ENCODE measurements around the gene PNPLA7.

Gene PNPLA7

DNA sequence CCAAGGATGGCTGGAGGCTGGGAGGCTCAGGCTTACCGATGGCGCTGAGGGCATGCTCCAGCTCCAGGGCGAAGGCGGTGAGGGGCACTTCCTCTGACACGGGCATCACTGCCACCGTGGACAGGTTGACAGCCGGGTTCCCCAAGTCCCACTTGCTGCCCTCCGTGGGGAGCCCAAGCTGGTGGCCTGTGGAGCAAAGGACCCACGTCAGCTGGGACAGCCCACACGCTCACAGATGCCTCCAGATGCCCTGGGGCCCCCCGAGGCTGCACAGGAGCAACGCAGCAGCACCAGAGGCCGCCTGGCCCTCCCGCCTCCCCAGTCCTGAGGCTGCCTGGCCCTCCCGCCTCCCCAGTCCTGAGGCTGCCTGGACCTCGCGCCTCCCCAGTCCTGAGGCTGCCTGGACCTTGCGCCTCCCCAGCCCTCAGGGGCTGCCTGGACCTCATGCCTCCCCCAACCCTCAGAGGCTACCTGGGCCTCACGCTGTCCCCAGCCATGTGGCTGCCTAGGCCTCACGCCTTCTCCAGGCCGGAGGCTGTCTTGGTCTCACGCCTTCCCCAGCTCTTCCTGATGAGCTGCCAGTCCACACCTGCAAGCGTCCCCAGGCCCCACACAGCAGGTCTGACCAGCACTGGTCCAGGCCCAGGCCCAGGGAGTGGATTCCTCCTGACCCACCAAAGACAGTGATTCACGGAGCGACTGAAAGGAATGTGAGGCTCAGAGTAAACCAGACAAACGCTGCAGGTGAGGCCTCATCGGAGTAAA, 65.5 kb downstream of the PNPLA7 start:
- CTCF ChIA-PET = no interaction called here
- POLR2A ChIA-PET = no interaction called here
- Histone ChIP-seq H3K4me1 (ENCODE audit: control extremely low read depth in 1 of 4, control insufficient read depth in 4 of 4, insufficient read depth in 4 of 4, low read length in 3 of 4) (peaks cover 0 to 29% (median 12%) of the 10 kb centered on the region in 4 experiments), H3K27ac (ENCODE audit: insufficient read depth in 1 of 2, low read depth in 1 of 2, low read length in 2 of 2, poor library complexity in 1 of 2, severe bottlenecking in 2 of 2) (no peak overlapping the region), H3K9me3 (ENCODE audit: control extremely low read depth in 1 of 5, control insufficient read depth in 4 of 5, insufficient read depth in 2 of 5, low read depth in 1 of 5, low read length in 4 of 5) (no peaks in the 10 kb centered on the region), H3K36me3 (ENCODE audit: control insufficient read depth in 4 of 4, insufficient read depth in 4 of 4, low read length in 3 of 4) (peaks cover 0 to 2% (median 0%) of the 10 kb centered on the region in 4 experiments), H3K27me3 (replicated peaks in 2 of 5; ENCODE audit: control insufficient read depth in 4 of 5, insufficient read depth in 5 of 5, low read length in 4 of 5) (no peaks in the 10 kb centered on the region), H3K4me3 (ENCODE audit: control insufficient read depth in 1 of 7, extremely low read depth in 1 of 7, insufficient read depth in 4 of 7, low read depth in 2 of 7, low read length in 6 of 7) (peak overlapping the region in 1 of 7 experiments; percentile 4)
- 93% methylated on average over 24 of the region's 27 CpGs for WGBS (ENCODE audit: insufficient coverage)
- no peak for DNase-seq

DNA sequence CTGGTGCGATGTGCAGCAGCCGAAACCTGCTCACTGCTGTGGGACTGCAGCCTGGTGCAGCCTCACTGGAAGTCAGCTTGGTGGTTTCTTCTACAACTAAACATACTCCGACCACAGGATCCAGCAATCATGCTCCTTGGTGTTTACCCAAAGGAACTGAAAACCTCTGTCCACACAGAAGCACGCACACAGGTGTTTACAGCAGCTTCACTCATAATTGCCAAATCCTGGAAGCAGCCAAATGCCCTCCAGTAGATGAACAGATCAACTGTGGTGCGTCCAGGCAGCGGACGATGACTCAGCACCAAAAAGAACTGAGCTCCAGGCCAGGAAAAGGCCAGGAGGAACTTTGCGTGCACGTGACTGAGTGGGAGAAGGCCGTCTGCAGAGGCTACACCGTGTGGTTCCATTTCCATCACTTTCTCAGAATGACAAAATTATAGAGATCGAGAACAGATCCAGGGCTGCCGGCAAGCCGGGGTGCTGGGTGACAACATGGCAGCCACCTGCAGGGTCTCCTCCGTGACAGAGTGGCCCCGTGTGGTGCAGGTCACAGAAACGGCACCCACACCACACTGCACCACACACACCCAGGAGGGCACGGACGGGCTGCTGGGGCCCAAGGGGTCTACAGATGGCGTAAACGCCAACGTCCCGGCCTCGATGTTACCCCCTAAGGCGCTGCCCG, 68.0 kb downstream of the PNPLA7 start:
- CTCF ChIA-PET = interaction anchor here (0.8 to 1.1 kb wide), 3 partner anchors 27 to 156 kb away, joined by 3 read pairs; no protein-coding TSS in a partner anchor
- peak in 2 of 3 donors; percentile 57 to 60 for DNase-seq
- Histone ChIP-seq H3K27me3 (replicated peaks in 2 of 5; ENCODE audit: control insufficient read depth in 4 of 5, insufficient read depth in 5 of 5, low read length in 4 of 5) (peaks cover 0 to 3% (median 0%) of the 10 kb centered on the region in 5 experiments), H3K36me3 (ENCODE audit: control insufficient read depth in 4 of 4, insufficient read depth in 4 of 4, low read length in 3 of 4) (peaks cover 0 to 2% (median 0%) of the 10 kb centered on the region in 4 experiments), H3K4me1 (ENCODE audit: control extremely low read depth in 1 of 4, control insufficient read depth in 4 of 4, insufficient read depth in 4 of 4, low read length in 3 of 4) (peaks cover 0 to 34% (median 10%) of the 10 kb centered on the region in 4 experiments), H3K4me3 (ENCODE audit: control insufficient read depth in 1 of 7, extremely low read depth in 1 of 7, insufficient read depth in 4 of 7, low read depth in 2 of 7, low read length in 6 of 7) (peak overlapping the region in 2 of 7 experiments; percentile 2 to 25), H3K27ac (ENCODE audit: insufficient read depth in 1 of 2, low read depth in 1 of 2, low read length in 2 of 2, poor library complexity in 1 of 2, severe bottlenecking in 2 of 2) (no peak overlapping the region), H3K9me3 (ENCODE audit: control extremely low read depth in 1 of 5, control insufficient read depth in 4 of 5, insufficient read depth in 2 of 5, low read depth in 1 of 5, low read length in 4 of 5) (no peaks in the 10 kb centered on the region)
- WGBS (ENCODE audit: insufficient coverage) = 51% methylated on average over 9 of the region's 26 CpGs
- POLR2A ChIA-PET = no interaction called here

DNA sequence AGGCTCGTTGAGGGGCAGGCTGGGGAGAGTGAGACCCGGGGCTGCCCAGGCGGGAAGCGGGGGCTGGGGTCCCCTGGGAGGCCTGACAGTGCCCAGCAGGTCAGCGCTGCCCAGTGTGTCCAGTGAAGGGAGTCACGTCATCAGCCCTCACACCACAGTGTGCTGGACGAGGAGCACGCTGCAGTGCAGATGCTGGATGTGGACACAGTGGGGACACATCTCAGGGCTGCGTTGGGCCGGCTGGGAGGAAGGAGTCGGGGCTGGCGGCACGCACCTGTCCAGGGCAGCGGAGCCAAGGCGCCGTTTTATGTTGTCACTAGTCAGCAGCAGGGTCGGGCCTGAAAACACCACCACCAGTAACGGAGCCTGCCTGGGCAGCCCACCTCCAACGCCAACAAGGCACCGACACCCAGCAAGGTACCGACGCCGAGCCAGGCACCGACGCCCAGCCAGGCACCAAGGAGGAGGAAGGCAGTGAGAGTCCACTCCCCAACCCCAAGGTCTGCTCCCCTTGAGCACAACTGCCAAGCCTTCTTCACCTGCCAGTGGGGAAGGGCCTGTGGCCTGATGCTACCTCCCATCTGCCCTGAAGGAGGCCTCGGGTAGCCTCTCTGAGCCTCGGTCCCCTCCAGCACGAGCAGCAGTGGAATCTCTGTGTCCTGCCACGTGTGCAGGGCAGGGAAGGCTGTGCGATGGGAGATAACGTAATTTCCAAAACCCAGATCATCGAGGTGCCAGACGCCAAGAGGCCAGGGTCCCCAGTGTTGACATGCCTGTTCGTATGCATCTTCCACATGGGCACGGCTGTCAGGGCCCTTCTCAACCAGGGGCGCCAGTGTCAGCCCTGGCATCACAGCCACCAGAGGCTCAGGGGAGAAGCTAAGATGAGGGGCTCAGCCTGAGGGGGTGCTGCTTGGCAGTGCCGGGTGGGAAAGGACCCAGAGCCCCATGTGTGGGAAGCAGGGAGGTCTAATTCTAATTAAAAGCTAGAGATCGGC, 69.2 kb downstream of the PNPLA7 start:
- Histone ChIP-seq H3K4me3 (ENCODE audit: control insufficient read depth in 1 of 7, extremely low read depth in 1 of 7, insufficient read depth in 4 of 7, low read depth in 2 of 7, low read length in 6 of 7) (no peak overlapping the region), H3K9me3 (ENCODE audit: control extremely low read depth in 1 of 5, control insufficient read depth in 4 of 5, insufficient read depth in 2 of 5, low read depth in 1 of 5, low read length in 4 of 5) (peaks cover 0 to 8% (median 6%) of the 10 kb centered on the region in 5 experiments), H3K4me1 (ENCODE audit: control extremely low read depth in 1 of 4, control insufficient read depth in 4 of 4, insufficient read depth in 4 of 4, low read length in 3 of 4) (peaks cover 0 to 34% (median 10%) of the 10 kb centered on the region in 4 experiments), H3K27ac (ENCODE audit: insufficient read depth in 1 of 2, low read depth in 1 of 2, low read length in 2 of 2, poor library complexity in 1 of 2, severe bottlenecking in 2 of 2) (no peak overlapping the region), H3K27me3 (replicated peaks in 2 of 5; ENCODE audit: control insufficient read depth in 4 of 5, insufficient read depth in 5 of 5, low read length in 4 of 5) (peaks cover 0 to 3% (median 0%) of the 10 kb centered on the region in 5 experiments), H3K36me3 (ENCODE audit: control insufficient read depth in 4 of 4, insufficient read depth in 4 of 4, low read length in 3 of 4) (peaks cover 0 to 2% (median 0%) of the 10 kb centered on the region in 4 experiments)
- ChIA-PET CTCF (interaction anchor here (0.9 to 1.1 kb wide), 2 partner anchors 54 to 155 kb away, joined by 3 read pairs; no protein-coding TSS in a partner anchor), POLR2A (no interaction called here)
- DNase-seq = no peak
- WGBS (ENCODE audit: insufficient coverage) = 98% methylated on average over 35 of the region's 38 CpGs

DNA sequence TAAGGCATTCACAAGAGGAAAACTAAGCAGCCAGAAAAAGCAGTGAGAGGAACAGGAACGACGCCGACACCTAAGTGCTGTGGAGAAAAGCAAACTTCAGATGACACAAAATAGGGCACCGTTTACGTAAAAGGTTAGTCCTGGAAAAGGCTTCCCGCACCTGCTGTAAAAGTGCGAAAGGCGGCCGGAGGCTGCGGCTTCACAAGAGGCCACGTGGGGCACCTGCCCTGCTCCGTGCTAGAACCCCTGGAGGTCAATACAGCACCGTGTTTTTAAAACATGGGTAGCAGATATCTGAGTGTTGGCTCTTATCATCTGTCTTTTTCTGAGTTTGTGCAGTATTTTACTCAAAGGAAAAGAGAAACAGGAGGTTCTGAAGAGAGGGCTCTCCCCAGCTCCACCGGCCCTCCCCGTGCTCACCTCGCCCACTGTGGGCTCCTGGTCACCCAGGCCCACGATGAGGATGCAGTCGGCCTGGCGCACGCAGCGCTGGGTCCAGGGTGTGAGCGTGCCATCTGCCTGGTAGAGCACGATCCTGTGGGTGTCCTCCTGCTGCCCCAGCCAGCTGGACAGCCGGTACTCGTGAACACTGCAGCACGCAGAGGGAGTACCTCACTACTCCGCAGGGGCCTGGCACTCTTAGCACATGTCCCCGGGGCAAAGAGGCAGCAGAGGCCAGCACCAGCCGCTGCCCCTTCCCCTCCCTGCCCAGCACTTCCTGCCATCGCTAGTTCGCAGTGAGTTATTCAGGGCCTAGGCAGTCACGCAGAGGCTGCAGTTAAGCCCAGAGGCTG, 70.1 kb downstream of the PNPLA7 start:
- peaks cover 0 to 13% (median 12%) of the 10 kb centered on the region in 5 experiments for H3K9me3 ChIP-seq (ENCODE audit: control extremely low read depth in 1 of 5, control insufficient read depth in 4 of 5, insufficient read depth in 2 of 5, low read depth in 1 of 5, low read length in 4 of 5)
- peaks cover 0 to 3% (median 0%) of the 10 kb centered on the region in 5 experiments for H3K27me3 ChIP-seq (replicated peaks in 2 of 5; ENCODE audit: control insufficient read depth in 4 of 5, insufficient read depth in 5 of 5, low read length in 4 of 5)
- no peak overlapping the region for H3K4me3 ChIP-seq (ENCODE audit: control insufficient read depth in 1 of 7, extremely low read depth in 1 of 7, insufficient read depth in 4 of 7, low read depth in 2 of 7, low read length in 6 of 7)
- 94% methylated on average over 29 of the region's 32 CpGs for WGBS (ENCODE audit: insufficient coverage)
- ChIA-PET CTCF (interaction anchor here (1.1 kb wide), 1 partner anchor 17 kb away, joined by 3 read pairs; no protein-coding TSS in a partner anchor), POLR2A (no interaction called here)
- no peak overlapping the region for H3K27ac ChIP-seq (ENCODE audit: insufficient read depth in 1 of 2, low read depth in 1 of 2, low read length in 2 of 2, poor library complexity in 1 of 2, severe bottlenecking in 2 of 2)
- H3K4me1 ChIP-seq (ENCODE audit: control extremely low read depth in 1 of 4, control insufficient read depth in 4 of 4, insufficient read depth in 4 of 4, low read length in 3 of 4) = peaks cover 0 to 34% (median 10%) of the 10 kb centered on the region in 4 experiments
- H3K36me3 ChIP-seq (ENCODE audit: control insufficient read depth in 4 of 4, insufficient read depth in 4 of 4, low read length in 3 of 4) = peaks cover 0 to 2% (median 0%) of the 10 kb centered on the region in 4 experiments
- DNase-seq = no peak

DNA sequence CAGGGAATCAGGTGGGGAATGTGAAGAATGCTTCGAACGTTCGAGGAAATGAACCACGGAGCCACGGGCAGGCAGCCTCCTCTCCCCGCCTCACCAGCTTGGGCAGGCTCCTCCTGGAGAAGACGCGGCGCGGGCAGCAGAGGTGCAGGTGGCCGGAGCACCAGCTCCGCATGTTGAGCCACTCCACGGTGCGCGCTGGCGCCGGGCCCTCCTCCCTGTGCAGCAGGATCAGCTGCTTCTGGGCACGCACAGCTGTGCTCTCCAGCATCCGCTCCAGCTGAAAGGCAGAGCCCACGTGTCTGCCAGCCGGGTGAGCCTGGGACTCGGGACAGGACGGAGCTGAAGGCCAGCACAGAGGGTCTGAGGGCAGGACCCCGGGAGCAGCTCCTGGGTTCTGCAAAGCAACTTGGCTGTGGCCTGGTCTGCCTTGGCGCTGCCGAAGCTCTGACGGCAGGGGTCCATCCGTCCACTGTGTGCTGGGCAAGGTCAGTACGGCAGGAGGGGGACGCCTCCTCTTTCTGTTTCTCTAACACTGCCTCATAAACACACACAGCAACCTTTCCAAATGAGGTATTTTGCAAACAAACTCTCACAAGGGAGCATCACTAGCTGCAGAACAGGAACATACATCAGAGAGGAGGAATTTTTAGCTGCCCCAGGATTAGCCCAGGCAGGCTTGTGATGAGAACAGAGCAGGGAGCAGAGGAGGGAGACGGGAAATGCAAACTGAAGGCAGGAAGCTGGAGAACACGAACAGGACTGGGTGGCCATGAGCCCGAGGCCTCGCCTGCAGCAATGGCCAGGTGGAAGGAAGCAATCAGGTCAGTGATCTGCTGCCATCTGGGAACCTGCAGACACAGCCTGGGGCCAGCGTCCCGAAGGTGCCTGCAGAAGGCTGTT, 71.0 kb downstream of the PNPLA7 start:
- H3K4me1 ChIP-seq (ENCODE audit: control extremely low read depth in 1 of 4, control insufficient read depth in 4 of 4, insufficient read depth in 4 of 4, low read length in 3 of 4) = peaks cover 0 to 34% (median 10%) of the 10 kb centered on the region in 4 experiments
- WGBS (ENCODE audit: insufficient coverage) = 93% methylated on average over 34 of the region's 36 CpGs
- H3K27me3 ChIP-seq (replicated peaks in 2 of 5; ENCODE audit: control insufficient read depth in 4 of 5, insufficient read depth in 5 of 5, low read length in 4 of 5) = peaks cover 0 to 7% (median 0%) of the 10 kb centered on the region in 5 experiments
- peaks cover 0 to 2% (median 0%) of the 10 kb centered on the region in 4 experiments for H3K36me3 ChIP-seq (ENCODE audit: control insufficient read depth in 4 of 4, insufficient read depth in 4 of 4, low read length in 3 of 4)
- H3K4me3 ChIP-seq (ENCODE audit: control insufficient read depth in 1 of 7, extremely low read depth in 1 of 7, insufficient read depth in 4 of 7, low read depth in 2 of 7, low read length in 6 of 7) = no peak overlapping the region
- no peak overlapping the region for H3K27ac ChIP-seq (ENCODE audit: insufficient read depth in 1 of 2, low read depth in 1 of 2, low read length in 2 of 2, poor library complexity in 1 of 2, severe bottlenecking in 2 of 2)
- H3K9me3 ChIP-seq (ENCODE audit: control extremely low read depth in 1 of 5, control insufficient read depth in 4 of 5, insufficient read depth in 2 of 5, low read depth in 1 of 5, low read length in 4 of 5) = peaks cover 0 to 17% (median 16%) of the 10 kb centered on the region in 5 experiments
- ChIA-PET POLR2A (no interaction called here), CTCF (interaction anchor here (1.1 kb wide), 1 partner anchor 16 kb away, joined by 3 read pairs; no protein-coding TSS in a partner anchor)
- DNase-seq = no peak

Data from common myeloid progenitor, CD34-positive (primary cell).